Activated CD4-positive, alpha-beta T cell treated with anti-CD3 and anti-CD28 coated beads, Interleukin-2, amount 50 U/mL, for 1 hour (primary cell): ENCODE results near the gene EMP2.

Experiments
- DNase-seq: peaks from one replicate; pipeline ENCODE4 v3.0.0-alpha.2; 2020

EMP2 gene

DNA sequence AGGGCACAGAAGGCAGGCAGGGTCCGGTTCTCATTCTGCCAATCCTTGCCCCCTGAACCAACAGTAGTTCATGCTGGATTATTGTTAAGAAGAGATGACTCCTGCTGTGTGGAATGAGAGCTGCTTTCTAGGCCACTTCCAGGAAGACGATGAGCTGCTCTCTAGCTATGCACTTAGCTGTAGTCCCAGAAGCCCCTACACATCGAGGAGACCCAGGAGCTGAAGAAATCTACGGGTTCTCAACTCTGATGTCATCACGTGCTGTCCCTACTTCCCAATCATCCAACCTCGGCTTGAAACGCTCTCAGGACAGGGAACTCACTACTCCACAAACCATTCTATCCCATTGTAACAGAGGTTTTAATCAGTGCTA lies 29.0 kb upstream of the EMP2 start:
- no peak for DNase-seq

DNA sequence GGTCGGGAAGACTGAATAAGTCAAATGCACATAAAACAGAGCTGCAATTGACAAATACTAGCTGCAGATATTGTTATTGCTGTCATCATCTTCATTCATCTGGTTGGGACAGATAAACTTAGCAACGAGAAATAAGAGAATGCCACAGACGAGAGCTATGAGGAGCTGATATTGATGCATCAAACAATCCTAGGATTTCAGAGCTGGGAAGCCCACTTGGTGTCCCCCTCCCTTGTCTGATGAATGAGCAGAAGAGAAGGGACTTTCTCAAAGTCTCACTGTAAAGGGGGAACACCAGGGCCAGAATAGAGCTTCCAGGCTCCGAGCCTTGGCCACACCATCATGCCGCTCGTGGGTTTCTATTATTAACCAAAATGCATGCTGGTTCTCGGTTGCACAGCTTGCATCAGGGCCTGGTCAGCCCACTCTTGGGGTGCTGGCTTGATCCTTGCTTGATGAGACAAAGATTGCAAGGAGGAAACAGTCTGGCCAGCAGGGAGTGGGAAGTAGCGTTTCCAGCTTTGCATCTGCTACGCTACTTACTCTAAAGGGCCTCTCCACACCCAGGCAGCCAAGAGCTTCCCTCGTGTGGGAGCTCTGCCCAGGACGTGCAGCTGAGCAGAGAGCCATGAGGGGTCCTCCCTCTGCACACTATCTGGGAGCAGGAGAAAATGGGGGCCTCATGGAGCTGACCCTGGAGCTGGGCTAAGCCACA lies 28.4 kb upstream of the EMP2 start:
- no peak for DNase-seq

DNA sequence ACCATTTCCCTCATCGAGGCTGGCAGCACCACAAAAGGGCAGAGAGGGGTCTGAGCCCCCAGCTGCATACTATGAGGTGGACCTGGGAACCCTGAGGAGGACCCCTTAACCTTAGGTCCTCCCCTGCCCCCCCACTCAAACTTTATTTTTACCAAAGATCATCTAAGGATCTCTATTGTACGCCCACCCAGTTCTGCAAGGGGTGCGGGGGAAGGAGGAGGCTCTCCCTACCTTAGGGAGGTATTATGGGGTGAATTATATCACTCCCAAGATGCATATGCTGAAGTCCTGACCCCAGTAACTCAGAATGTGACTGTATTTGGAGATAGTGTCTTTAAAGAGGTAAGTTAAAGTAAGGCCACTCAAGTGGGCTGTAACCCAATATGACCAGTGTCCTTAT lies 26.8 kb upstream of the EMP2 start:
- DNase-seq = no peak

DNA sequence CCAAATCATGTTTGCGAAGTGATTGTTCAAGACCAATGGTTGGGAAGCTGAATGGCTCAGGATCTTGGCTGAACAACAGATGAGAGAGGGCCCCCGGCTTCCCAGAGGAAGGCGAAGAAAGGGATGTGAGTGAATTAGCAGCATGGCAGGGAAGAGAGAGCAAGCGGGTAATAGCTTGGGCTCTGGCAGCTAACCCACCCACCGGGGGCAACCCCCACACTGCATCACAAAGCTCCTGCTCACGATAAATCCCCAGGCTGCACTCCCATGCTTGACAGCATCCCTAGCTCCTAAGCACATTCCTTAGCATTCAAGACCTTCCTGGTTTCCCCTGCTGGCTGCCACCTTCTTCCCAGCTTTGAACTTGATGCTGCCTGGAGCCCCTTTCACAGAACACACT lies 26.2 kb upstream of the EMP2 start:
- no peak for DNase-seq

DNA sequence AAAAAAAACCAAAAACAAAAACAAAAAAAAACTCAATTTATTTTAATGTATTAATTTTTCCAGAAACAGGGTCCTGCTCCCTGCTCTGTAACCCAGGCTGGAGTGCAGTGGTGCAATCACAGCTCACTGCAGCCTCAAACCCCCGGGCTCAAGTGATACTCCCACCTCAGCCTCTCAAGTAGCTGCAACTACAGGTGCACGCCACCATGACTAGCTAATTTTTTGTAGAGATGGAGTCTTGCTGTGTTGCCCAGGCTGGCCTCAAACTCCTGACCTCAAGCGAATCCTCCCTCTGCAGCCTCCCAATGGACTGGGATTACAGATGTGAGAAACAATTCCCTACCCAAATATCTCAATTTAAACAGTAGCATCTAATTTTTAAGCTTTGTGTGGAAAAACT lies 25.2 kb upstream of the EMP2 start:
- DNase-seq = no peak

- no peak for DNase-seq
These were observed 21.3 kb upstream of the EMP2 start for GRCh38 chr16:10601444-10602408.

DNA sequence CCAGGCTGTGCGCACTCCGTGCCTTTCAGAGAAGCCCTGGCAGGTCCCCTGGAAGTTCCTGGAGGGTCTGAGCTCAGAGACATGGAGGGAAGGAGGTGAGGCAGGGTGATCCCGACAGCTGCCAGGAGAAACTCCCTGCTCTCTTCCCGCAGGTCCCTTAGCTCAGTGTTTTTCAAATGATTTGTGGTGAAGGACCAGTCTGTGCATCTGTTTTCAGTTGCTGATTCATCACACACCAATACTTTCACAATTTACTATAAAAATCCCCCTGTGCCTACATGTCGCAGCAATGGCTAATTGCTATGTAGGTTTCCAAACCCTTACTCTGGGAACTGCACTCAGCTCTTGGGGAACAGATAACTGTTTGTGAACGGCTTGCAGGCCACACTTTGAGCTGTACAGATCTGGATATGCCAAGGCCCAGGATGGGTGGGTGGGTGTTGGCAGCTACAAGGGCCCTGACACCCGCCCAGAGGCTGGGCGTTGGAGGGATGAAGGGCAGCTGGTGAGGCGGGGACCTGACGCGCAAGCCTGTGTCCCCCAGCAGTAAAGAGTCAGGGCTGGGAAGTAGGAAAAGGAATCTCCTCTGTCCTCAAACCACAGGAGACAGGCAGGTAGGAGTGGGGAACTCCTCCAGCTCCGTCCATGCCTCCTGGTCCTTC lies 20.5 kb upstream of the EMP2 start:
- no peak for DNase-seq

DNA sequence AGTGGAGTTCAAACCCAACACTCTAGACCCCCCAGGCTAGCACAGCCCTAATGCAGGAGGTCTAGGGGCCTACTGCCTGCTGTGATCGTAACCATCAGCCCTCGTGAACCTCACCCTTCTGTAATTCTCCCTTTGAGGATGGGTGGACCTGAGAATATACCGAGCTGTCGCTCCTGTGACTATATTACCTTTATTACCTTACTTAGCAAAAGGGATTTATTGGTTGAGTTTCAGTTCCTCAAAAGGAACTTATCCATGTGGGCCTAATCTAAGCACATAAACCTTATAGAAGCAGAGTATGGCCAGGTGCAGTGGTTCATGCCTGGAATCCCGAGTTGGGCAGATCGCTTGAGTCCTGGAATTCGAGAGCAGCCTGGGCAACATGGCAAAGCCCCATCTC lies 19.2 kb upstream of the EMP2 start:
- DNase-seq = no peak

DNA sequence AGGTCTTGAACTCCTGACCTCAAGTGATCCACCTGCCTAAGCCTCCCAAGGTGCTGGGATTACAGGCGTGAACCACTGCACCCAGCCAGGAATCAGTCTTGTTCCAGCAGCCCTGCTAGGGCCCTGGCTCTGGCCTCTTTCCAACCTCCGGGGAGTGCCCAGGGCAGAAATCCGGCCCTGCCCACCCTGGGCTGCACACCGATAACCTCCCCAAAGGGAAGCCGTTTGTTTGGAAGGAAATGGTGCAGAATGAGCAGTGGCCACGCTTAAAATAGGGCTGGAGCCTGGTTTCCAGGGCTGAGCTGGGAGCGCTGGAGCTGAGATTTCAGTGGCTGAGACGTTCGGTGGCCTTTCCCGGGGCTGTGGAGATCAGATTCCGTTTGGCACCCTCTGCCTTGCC lies 17.8 kb upstream of the EMP2 start:
- no peak for DNase-seq

DNA sequence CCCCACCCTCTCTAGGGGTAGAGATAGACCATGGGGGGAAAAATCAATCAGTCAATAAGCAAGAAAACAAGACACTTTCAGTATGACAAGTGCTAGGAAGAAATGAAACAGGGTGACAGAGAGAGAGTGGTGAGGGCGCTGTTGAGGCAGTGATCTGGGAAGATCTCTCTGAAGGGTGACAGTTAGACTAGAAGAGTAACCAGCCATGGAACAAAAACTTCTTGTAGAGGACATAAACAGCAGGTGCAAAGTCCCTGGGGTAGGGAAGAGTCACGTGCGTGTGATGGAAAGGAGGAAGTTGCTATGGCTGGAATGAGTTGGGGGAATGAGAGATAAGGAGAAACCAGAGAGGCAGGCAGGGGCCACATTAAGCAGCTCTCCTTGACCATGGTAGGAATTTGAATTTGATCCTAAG lies 16.8 kb upstream of the EMP2 start:
- DNase-seq = no peak

DNA sequence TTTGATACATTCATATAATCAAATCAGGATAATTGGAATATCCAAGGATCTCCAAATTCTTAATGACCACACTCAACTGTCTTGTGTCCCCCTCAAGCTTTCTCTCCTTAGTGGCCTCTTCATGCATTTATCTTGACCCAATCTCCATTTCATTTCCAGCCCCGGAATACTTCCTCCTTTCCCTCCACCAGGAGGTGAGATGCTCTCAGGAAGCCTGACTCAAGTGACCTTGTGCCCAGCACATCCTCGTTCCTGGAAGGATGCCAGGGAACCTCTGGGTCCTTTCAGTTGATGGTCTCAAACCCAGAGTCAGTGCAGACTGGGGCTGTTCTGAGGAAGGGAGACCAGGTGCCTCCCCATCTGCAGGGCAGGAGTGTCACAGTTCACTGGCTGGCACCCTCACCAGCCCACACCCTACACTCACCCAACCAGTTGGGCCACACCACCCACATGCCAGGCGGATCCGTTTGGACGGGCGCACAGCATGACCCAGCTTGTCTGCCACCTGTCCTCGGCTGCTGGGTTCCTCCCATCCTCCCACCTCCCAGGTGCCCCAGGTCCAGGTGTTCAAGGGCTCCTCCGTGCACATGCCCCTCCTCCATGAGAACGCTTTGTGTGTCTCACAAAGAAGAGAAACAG lies 14.0 kb upstream of the EMP2 start:
- no peak for DNase-seq

DNA sequence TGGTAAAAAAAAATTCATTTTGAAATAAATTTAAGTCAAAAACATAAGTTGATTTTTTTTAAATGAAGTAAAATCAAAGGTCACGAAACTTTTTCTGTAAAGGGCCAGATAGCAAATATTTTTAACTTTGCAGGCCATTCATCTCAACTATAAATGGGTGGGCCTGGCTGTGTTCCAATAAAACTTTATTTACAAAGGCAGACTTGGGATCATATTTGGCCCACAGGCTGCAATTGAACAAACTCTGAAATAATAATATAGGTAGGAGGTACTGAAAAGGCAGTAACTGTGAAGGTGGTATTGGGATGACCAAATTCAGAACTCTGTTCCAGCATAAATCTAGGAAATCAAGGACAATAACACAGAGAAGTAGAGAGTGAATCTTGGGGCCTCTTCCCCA lies 12.2 kb upstream of the EMP2 start:
- no peak for DNase-seq

GRCh38 chr16:10590342-10590741 lies 9.9 kb upstream of the EMP2 start:
- no peak for DNase-seq

DNA sequence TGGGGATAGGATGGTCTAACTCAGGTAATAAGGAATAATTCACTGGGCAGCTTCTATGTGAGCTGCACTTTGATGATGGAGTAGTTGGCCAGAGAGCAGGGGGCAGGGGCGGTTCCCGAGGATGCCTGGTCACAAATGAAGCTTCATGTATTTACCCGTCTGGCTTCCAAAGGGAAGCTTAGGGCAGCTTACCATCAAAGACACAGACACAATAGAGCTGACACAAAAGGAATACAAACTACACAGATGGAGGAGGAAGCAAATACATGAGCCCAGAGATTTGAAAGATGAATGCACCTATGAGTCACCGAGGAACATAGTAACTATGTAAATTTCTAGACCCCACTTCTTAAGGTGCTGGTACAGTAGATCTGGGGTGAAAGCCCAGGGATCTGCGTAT lies 8.7 kb upstream of the EMP2 start:
- no peak for DNase-seq

DNA sequence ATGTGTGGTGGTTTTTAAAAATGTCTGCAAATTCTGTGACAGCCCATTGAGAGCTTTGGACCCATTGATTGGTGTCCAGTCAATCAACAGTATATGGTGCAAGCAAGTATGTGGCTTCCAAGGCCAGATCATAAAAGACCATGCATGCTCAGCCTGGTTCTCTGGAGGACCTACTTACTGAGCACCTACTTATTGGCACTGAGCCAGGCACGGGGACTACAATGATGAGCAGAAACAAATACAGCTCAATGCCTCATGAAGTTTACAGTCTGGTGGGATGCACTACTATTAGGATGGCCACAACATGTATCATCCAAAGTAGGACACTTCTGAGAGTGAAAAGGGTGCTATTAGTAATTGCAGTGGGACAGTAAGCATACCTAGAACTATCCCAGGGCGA lies 7.2 kb upstream of the EMP2 start:
- DNase-seq = no peak

DNA sequence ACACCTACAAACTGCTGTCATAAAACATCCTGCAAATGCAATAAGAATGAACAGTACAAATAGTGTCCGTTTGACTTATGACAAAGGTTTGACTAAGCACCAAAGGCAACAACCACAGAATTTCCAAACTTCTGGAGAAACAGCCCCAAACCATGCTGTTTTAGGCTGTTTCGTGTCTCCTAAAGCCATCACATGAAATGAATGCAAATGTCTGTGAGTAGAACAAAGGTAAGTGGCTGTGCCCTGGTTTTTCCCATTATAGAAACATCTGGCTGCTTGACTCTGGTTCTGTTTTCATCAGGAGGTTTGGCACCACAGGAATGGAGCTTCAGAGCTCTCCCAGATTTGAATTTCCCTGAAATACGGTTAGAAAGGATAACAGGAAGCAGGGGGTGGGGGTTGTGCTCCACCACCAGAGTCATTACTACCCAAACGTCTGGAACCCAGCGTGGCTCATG lies 4.6 kb upstream of the EMP2 start:
- DNase-seq = no peak

- no peak for DNase-seq
These were observed 2.9 kb upstream of the EMP2 start for GRCh38 chr16:10583269-10583668.

GRCh38 chr16:10581507-10581906 lies 1.1 kb upstream of the EMP2 start:
- no peak for DNase-seq

DNA sequence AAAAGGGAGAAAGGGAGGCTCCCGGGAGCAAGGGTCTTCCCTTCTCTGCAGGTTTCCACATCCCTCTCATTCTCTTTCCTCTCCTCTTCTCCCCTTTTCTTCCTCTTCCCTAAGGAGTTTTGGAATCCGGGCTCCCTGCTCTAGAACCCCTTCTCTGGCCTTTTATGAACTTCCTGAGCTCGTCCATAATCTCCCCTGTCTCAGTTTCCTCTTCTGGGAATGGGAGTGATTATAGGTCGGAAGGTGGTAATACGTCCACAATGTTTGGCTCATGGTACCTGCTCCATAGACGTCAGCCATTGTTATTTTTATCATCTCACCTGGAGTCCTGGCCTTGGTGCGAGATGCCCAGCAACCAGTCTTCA lies 467 bp upstream of the EMP2 start:
- DNase-seq = no peak

DNA sequence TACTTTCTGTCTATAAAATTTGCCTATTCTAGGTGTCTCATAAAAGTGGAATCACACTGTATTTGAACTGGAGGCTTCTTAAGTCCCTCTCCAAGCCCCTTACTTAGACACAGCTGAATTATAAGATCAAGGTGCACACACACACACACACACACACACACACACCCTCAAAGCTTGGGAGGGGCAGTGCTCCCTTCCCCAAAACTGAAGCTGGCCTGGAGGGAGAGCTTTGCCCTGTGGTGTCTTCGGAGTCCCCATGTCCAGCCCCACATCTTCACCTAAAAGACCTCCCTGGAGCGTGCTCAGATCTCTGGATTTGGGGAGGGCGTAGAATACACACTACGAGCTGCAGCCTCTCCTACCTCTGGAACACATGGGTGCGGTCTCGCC lies 828 bp downstream of the EMP2 start:
- no peak for DNase-seq

GRCh38 chr16:10578474-10579316 lies 1.7 kb downstream of the EMP2 start:
- DNase-seq = no peak
